ENCODE data around the gene ELP4. TPM values are rescaled to one million over a fixed set of nuclear protein-coding genes. Genes with fewer than 3 reads are reported as not detected.

ELP4 gene
- total RNA-seq, 1 donor from 2014 or later = 16.6 TPM

DNA sequence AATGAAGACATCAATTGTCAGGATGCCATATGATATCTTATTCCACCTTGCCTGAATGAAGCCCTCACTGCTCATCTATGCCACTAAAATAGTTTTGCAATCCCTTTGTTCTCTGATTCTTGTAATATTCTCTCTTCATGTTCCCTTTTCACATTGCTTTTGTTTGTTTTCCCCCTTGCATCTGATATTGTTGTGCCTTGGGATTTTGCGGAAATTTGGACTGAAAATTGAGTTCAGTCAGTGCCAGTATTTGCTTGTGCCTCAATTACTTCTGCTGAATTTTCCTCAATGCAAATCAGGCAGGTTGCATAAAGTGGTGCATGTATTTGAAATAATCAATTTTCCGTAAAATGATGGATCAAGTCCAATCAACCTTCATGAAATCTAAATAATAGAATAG, 203.3 kb downstream of the ELP4 start:
- Histone ChIP-seq H3K4me1 (no peaks in the 10 kb centered on the region), H3K27ac (no peak overlapping the region), H3K4me3 (no peak overlapping the region), H3K9me3 (no peaks in the 10 kb centered on the region), H3K27me3 (no peaks in the 10 kb centered on the region), H3K36me3 (no peaks in the 10 kb centered on the region)
- ATAC-seq = no peak
- TF ChIP-seq, protein P1, sequence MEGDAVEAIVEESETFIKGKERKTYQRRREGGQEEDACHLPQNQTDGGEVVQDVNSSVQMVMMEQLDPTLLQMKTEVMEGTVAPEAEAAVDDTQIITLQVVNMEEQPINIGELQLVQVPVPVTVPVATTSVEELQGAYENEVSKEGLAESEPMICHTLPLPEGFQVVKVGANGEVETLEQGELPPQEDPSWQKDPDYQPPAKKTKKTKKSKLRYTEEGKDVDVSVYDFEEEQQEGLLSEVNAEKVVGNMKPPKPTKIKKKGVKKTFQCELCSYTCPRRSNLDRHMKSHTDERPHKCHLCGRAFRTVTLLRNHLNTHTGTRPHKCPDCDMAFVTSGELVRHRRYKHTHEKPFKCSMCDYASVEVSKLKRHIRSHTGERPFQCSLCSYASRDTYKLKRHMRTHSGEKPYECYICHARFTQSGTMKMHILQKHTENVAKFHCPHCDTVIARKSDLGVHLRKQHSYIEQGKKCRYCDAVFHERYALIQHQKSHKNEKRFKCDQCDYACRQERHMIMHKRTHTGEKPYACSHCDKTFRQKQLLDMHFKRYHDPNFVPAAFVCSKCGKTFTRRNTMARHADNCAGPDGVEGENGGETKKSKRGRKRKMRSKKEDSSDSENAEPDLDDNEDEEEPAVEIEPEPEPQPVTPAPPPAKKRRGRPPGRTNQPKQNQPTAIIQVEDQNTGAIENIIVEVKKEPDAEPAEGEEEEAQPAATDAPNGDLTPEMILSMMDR (IDR thresholded peaks at IDR 0.05) = no peak
- DNase-seq = no peak
- intact Hi-C loops (cut with DNase I) = no loop called here

DNA sequence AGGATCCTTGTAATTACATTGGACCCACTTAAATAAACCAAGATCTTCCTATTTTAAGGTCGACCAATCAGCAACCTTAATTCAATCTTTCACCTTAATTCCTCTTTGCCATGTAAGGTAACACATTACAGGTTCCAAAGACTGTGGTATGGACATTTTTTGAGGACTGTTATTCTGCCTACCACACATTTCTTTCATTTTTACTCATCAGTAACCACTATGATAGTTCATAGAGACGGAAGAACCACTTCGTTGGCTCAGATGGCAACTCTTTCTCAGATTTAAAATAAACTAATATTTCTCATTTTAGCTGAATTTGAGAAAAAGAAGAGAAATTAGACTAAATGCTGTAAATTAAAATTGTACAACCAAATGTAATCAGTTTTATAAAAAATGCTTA, 205.3 kb downstream of the ELP4 start:
- no peak for ATAC-seq
- TF ChIP-seq, protein P1 (IDR thresholded peaks at IDR 0.05) = no peak

DNA sequence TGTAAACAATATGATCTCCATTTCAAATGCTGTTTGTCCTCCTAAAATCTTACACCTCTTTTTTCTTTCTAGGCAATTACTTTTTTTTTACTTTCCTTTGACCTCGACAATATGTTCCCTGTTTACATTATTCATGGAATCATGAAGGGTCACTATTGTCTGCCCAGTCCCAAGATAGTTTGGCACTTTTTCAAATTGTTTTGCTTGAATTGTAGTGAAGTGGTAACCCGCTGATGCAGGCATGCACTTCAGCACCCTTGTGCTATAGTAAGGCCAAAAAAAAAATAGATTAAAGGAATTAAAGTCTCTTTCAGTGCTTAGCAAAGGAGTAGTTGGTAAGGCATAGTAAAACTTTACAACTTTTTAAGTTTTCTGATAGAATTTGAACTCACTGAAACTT, 210.7 kb downstream of the ELP4 start:
- Histone ChIP-seq H3K27me3 (no peaks in the 10 kb centered on the region), H3K27ac (no peak overlapping the region), H3K9me3 (no peaks in the 10 kb centered on the region), H3K4me1 (no peaks in the 10 kb centered on the region), H3K36me3 (no peaks in the 10 kb centered on the region), H3K4me3 (no peak overlapping the region)
- DNase-seq = no peak
- TF ChIP-seq, protein P1 (IDR thresholded peaks at IDR 0.05) = no peak
- intact Hi-C loops (cut with DNase I) = no loop called here
- no peak for ATAC-seq

More for the DNA sequence above, 205.3 kb downstream of the ELP4 start:
- H3K4me1 ChIP-seq = no peaks in the 10 kb centered on the region
- H3K9me3 ChIP-seq = no peaks in the 10 kb centered on the region
- DNase-seq = no peak
- H3K4me3 ChIP-seq = no peak overlapping the region
- H3K27me3 ChIP-seq = no peaks in the 10 kb centered on the region
- H3K36me3 ChIP-seq = no peaks in the 10 kb centered on the region
- no peak overlapping the region for H3K27ac ChIP-seq
- intact Hi-C loops (cut with DNase I) = no loop called here

DNA sequence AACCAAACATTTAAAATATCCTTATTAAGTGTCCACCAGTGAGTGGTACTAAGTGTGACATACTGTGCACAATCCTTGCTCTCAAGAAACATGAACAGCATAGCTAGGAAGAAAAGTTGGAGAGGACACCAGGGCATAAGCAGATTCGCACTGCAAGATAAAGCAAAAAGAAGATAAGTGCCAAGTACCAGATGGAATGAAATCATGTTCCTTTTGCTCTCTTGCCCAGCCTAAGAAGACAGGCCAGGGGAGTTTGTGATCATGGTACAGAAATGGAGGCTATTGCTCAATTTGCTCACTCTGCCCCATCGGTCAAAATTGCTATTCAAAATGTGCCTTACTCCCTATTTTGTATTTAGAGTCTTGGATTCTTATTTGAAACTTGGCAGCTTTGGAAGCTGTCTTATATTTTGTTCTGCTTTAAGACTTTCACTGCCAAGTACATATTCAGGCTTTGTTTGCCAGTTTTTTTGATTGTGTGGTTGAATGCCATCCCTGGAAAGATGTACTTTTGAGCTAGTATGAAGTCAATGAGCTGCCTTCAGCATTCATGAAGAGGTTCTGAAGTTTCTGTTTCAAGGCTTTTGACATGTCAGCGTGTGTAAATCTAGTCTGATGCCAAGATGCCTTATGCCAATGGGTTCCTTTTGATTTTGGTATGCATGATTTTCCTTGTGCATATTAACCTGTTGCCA, 211.3 kb downstream of the ELP4 start:
- no peak for ATAC-seq
- Histone ChIP-seq H3K4me1 (no peaks in the 10 kb centered on the region), H3K4me3 (no peak overlapping the region), H3K36me3 (no peaks in the 10 kb centered on the region), H3K27ac (no peak overlapping the region), H3K27me3 (no peaks in the 10 kb centered on the region), H3K9me3 (no peaks in the 10 kb centered on the region)
- intact Hi-C loops (cut with DNase I) = no loop called here
- TF ChIP-seq, protein P1 (IDR thresholded peaks at IDR 0.05) = no peak
- no peak for DNase-seq

DNA sequence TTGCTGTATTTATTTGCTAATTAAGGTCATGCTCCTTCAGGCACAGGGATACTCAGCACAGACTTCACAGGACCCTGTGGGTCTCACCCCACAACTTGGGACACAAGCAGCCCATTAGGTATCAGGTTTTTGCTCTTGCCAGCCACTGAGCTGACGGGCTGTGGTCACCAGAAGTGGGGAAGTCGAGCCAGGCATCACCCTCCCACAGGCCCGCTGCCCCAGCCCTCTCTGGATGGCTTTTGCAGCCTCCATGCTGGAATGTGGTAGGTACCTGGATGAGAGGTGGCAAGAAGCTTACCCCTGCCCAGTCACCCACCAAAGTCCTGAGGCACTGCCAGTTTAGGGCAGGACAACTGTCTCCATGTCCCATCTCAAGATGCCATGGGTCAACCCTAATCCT, 213.2 kb downstream of the ELP4 start:
- no peaks in the 10 kb centered on the region for H3K9me3 ChIP-seq
- TF ChIP-seq, protein P1 (IDR thresholded peaks at IDR 0.05) = no peak
- intact Hi-C loops (cut with DNase I) = no loop called here
- no peaks in the 10 kb centered on the region for H3K27me3 ChIP-seq
- ATAC-seq = no peak
- no peak overlapping the region for H3K4me3 ChIP-seq
- H3K27ac ChIP-seq = no peak overlapping the region
- no peaks in the 10 kb centered on the region for H3K36me3 ChIP-seq
- no peaks in the 10 kb centered on the region for H3K4me1 ChIP-seq
- DNase-seq = no peak

DNA sequence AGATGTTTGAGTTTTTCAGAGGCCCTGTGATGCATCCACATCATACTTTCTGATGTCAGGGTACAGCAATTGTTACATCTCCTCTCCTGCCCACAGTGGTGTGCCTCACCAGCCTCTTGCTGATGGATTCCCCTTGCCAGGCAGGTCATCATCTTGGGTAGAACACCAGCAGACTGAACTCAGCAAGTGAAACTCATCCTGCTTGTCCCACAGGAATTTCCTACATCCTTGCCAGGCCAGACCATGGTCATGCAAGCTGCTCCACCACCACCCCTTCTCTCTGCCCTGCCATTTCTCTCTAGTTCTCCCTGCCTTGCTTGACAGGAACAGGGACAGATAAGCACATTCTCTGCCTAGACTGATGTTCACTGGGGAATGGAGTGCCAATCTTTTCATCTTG, 215.6 kb downstream of the ELP4 start:
- intact Hi-C loops (cut with DNase I) = no loop called here
- H3K4me1 ChIP-seq = no peaks in the 10 kb centered on the region
- H3K4me3 ChIP-seq = no peak overlapping the region
- TF ChIP-seq, protein P1 (IDR thresholded peaks at IDR 0.05) = no peak
- no peak for DNase-seq
- H3K27me3 ChIP-seq = no peaks in the 10 kb centered on the region
- ATAC-seq = no peak
- no peaks in the 10 kb centered on the region for H3K9me3 ChIP-seq
- H3K36me3 ChIP-seq = no peaks in the 10 kb centered on the region
- no peak overlapping the region for H3K27ac ChIP-seq
